ENCODE data around the gene STRN3.
"Not testable (repeated sequence)": the region's sequence is repeated elsewhere in the genome, so short reads cannot be mapped to it uniquely, and the experiment has no call there.

Gene STRN3

GRCh38 chr14:30967364-30968098, 58.6 kb downstream of the STRN3 start:
- DNase-seq = not testable (repeated sequence)

GRCh38 chr14:30966415-30967363, 59.5 kb downstream of the STRN3 start:
- DNase-seq = no peak

GRCh38 chr14:30965861-30966260, 60.3 kb downstream of the STRN3 start:
- not testable (repeated sequence) for DNase-seq

- DNase-seq = not testable (repeated sequence)
These were observed 63.6 kb downstream of the STRN3 start for GRCh38 chr14:30962537-30962936.

GRCh38 chr14:30961330-30961729, 64.8 kb downstream of the STRN3 start:
- no peak for DNase-seq

GRCh38 chr14:30960216-30960615, 66.0 kb downstream of the STRN3 start:
- DNase-seq = no peak

- no peak for DNase-seq
These were observed 67.4 kb downstream of the STRN3 start for GRCh38 chr14:30958555-30959407.

GRCh38 chr14:30957813-30958370, 68.3 kb downstream of the STRN3 start:
- DNase-seq = no peak

- DNase-seq = no peak
These were observed 76.5 kb downstream of the STRN3 start for GRCh38 chr14:30949651-30950050.

- no peak for DNase-seq
These were observed 82.5 kb downstream of the STRN3 start for GRCh38 chr14:30943694-30944093.

- no peak for DNase-seq
These were observed 85.3 kb downstream of the STRN3 start for GRCh38 chr14:30940886-30941285.

GRCh38 chr14:30938617-30939016, 87.6 kb downstream of the STRN3 start:
- DNase-seq = no peak

- DNase-seq = no peak
These were observed 90.7 kb downstream of the STRN3 start for GRCh38 chr14:30935445-30935844.

GRCh38 chr14:30933937-30934336, 92.2 kb downstream of the STRN3 start:
- not testable (repeated sequence) for DNase-seq

- no peak for DNase-seq
These were observed 97.7 kb downstream of the STRN3 start for GRCh38 chr14:30928462-30928861.

GRCh38 chr14:30925254-30925653, 100.9 kb downstream of the STRN3 start:
- DNase-seq = no peak

GRCh38 chr14:30921788-30922187, 104.4 kb downstream of the STRN3 start:
- no peak for DNase-seq

- no peak for DNase-seq
These were observed 104.9 kb downstream of the STRN3 start for GRCh38 chr14:30921305-30921704.

- no peak for DNase-seq
These were observed 110.6 kb downstream of the STRN3 start for GRCh38 chr14:30915596-30915995.

- DNase-seq = no peak
These were observed 111.4 kb downstream of the STRN3 start for GRCh38 chr14:30914812-30915211.

GRCh38 chr14:30908826-30909225, 117.4 kb downstream of the STRN3 start:
- no peak for DNase-seq

- no peak for DNase-seq
These were observed 118.5 kb downstream of the STRN3 start for GRCh38 chr14:30907659-30908057.
